PC-3 (cell line): ENCODE measurements around the gene RAD51D.

Experiments used
- CTCF ChIP-seq: fragments of 300-600 bp; sonication (generic); conservative IDR thresholded peaks from 2 replicates; pipeline ENCODE4 v1.5.1; 2017; ENCODE audit warnings: antibody characterized with exemption, low read depth, mild to moderate bottlenecking, low read length
- EZH2phosphoT487 ChIP-seq: fragments of 300-600 bp; sonication (generic); IDR thresholded peaks from 2 replicates; pipeline ENCODE4 v1.6.1; 2018; ENCODE audit warnings: mild to moderate bottlenecking, antibody characterized with exemption, low read length, borderline replicate concordance

DNA sequence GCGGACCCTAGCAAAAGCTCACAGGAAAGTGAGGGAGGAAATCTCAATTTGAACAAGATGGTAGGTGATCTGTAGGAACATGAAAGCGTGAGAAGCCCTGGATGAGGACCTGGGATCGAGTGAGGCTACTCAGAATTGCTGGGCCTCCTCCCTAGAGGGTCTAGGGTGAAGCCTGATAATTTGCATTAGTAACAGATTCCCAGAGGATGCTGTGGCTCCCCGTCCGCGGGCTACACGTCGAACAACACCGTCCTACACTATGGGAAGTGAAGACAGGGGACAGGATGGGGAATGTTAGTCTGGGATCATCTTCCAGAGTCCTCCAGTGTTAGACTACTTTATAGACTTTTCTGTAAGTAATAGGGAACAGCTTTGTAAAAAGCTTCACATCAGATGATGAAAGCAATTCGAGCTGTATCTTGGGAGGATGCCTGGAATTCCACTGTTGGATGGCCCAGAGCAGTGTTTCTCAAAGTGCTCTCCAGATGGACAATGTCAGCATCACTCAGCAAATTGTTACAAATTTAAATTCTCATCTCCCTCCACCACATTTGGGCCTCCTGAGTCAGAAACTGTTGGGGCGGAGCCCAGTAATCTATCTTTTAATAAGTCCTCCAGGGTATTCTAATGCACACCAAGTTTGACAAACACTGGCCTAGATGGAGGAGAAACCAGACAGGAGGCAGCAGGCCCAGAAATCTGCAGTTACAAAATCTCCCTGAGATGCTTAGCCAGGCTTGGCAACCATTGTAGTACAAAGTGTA is 8.3 kb upstream of the RAD51D start:
- TF ChIP-seq CTCF (no peak), EZH2phosphoT487 (no peak)
